ENCODE measurements around the gene SIT1. TPM values are rescaled to one million over a fixed set of nuclear protein-coding genes. Genes with fewer than 3 reads are reported as not detected.

SIT1 gene, protein sequence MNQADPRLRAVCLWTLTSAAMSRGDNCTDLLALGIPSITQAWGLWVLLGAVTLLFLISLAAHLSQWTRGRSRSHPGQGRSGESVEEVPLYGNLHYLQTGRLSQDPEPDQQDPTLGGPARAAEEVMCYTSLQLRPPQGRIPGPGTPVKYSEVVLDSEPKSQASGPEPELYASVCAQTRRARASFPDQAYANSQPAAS
- total RNA-seq, result under 1 TPM; 0.24 to 0.56 TPM
- long read RNA-seq, donor 1, result 0 reads
- long read RNA-seq, donor 2, result 0 reads

DNA sequence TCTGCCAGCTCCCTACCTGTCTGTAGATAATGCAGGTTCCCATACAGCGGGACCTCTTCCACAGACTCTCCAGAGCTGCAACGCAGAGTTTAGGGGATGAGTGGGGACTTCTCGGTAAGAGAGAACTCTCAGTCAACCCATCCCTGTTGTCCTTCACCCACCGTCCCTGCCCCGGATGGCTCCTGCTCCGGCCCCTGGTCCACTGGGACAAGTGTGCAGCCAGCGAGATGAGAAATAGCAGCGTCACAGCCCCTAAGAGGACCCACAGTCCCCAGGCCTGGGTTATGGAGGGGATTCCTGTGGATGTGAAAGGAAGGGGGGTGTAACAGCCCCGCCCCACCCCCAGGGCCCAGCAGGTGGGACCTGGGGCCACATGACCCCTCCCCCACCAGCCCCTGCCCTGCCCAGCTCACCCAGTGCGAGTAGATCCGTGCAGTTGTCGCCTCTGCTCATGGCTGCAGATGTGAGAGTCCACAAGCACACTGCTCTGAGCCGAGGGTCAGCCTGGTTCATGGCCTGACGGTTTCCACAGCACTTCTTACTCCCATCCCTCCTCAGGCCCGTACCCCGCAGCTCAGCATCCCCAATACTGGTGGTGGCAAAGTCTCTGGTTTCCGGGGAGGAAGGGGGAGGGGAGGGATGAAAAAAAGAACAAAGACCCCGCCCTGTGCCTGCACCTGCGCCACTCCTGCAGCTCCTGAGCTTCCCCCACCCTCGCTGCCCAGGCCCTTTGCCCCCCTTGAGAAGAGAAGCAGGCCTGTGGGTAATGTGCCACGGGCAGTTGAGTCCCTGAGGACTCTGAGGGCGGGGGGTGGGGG is at the start of gene SIT1:
Gene SIT1, minus strand, starts transcription at position 591 of the 818 bp plus-strand sequence. Its CDS starts 78 bp downstream, at position 513.
- no peak for DNase-seq (ENCODE audit: low spot score)
- intact Hi-C loops (cut with DNase I), result no loop called here

- intact Hi-C loops (cut with DNase I), result no loop called here
- peak; percentile 58 for DNase-seq (ENCODE audit: low spot score)
These were observed 49.3 kb upstream of the SIT1 start for GRCh38 chr9:35700031-35700430.

GRCh38 chr9:35698231-35698630 is 47.5 kb upstream of the SIT1 start:
- intact Hi-C loops (cut with DNase I), result loop anchor here in 1 of 2 donors (5.0 kb wide), 1 partner anchor 49 kb away; the partner anchor contains the start of genes GBA2 and RGP1
- DNase-seq (ENCODE audit: low spot score), result peak; percentile 35

- intact Hi-C loops (cut with DNase I), result loop anchor here in 1 of 2 donors (5.0 kb wide), 1 partner anchor 50 kb away; the partner anchor contains the start of genes GBA2 and RGP1
- DNase-seq (ENCODE audit: low spot score), result peak; percentile 53
These were observed 46.8 kb upstream of the SIT1 start for GRCh38 chr9:35697486-35697885.

GRCh38 chr9:35696520-35697215 is 45.9 kb upstream of the SIT1 start:
- peak; percentile 80 for DNase-seq (ENCODE audit: low spot score)
- intact Hi-C loops (cut with DNase I), result loop anchor here in 1 of 2 donors (5.0 kb wide), 1 partner anchor 51 kb away; the partner anchor contains the start of genes GBA2 and RGP1

DNA sequence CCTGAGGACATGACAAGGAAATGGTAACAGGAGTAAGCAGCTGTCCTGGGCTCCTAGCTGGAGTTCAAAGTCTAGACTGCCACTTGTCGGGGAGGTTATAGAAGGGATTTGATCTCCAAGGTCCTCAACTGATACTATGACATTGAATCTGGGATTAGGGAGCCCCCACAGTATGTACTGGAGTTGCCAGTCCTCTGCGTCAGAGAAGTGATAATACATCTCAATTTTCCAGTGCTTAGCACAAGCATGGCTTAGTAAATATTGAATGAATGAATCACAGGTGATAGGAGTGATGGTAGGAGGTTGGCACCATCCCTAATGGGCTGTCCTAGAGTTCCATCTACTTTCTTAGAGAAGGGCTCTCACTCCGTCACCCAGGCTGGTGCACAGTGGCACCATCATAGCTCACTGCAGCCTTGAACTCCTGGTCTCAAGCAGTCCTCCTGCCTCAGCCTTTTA is 45.2 kb upstream of the SIT1 start:
- peak; percentile 18 for DNase-seq (ENCODE audit: low spot score)
- intact Hi-C loops (cut with DNase I), result loop anchor here in 1 of 2 donors (2.0 to 5.0 kb wide), 2 partner anchors 33 to 51 kb away; partner anchors contain the start of genes GBA2 and RGP1

DNA sequence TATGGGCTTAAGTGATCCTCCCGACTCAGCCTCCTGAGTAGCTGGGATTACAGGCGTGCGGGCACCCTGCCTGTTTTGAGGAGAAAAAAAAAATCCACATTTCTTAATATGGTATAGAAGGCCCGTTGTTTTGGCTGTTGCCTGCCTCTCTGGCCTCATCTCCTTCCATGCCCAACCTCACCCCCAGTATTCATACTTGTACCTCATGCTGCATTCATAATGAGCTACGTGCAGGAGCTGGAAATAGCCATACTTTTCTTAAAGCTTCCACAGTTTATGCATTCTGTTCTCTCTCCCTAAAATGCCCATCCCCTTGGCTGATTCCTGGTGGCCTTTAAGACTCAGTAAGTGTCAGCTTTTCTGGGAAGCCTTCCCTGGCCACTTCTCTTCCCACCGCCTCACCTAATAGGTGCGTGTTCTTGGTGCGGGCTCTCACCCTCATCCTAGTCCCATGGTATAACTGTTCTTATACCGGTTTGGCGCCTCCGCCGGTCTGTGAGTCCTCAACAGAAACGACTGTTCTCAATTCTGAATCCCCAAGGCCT is 41.1 kb upstream of the SIT1 start:
- intact Hi-C loops (cut with DNase I), result loop anchor here in 1 of 2 donors (2.0 kb wide), 1 partner anchor 31 kb away; no protein-coding TSS in a partner anchor
- DNase-seq (ENCODE audit: low spot score), result peak; percentile 68

GRCh38 chr9:35691334-35691650 is 40.6 kb upstream of the SIT1 start:
- no peak for DNase-seq (ENCODE audit: low spot score)
- intact Hi-C loops (cut with DNase I), result loop anchor here in 1 of 2 donors (2.0 kb wide), 1 partner anchor 30 kb away; no protein-coding TSS in a partner anchor

DNA sequence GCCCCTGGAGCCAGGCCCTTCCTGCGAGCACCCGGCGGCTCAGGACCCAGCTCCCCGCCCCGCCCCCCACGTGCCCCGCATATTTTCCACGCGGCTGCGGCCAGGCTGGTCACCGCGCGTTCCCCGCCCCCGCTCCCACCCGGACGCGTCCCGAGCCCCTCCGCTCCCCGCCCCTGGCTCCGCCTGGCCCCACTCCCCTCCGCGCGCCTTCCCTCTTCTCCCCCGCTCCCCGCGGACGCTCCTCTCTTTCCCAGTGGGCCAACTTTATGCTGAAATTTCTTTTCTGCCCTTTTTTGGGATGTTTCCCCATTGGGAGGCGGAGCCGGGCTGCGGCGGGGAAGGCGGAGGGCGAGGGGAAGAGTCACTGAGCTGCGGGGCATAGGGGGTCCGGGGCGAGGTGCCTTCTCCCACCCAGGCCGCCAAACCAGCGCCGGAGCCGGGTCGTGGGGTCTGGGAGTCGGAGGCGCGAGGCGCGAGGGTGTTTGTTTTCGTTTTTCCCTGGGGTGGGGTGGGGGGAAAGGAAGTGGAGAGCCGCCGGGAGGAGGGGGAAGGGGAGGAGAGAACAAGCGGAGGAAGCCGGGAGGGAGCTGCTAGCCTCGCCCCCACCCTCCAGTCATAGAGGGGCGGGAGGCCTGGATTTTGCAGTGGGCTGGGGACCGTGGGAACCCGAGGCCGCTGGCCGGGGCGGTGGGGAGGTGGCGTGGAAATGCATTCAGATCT is 40.0 kb upstream of the SIT1 start:
- DNase-seq (ENCODE audit: low spot score), result peak; percentile 94
- intact Hi-C loops (cut with DNase I), result loop anchor here in 1 of 2 donors (2.0 kb wide), 1 partner anchor 30 kb away; no protein-coding TSS in a partner anchor

DNA sequence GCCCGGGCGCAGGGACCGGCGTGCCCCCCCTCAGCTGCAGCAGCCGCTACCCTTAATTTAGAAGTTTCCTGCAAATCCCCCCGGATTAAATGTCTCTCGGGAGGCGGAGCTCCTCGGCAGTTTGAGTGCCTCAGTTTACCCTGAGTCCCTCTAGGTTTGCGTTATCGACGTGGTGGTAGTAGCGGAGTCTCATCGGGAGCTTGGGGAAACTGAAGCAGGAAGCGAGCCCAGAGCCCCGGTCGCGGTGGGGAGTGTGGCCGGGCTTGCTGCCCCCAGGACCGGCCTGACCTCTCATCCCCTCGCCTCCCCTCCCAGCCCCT is 39.5 kb upstream of the SIT1 start:
- DNase-seq (ENCODE audit: low spot score), result no peak
- intact Hi-C loops (cut with DNase I), result loop anchor here in 1 of 2 donors (2.0 kb wide), 1 partner anchor 29 kb away; no protein-coding TSS in a partner anchor

DNA sequence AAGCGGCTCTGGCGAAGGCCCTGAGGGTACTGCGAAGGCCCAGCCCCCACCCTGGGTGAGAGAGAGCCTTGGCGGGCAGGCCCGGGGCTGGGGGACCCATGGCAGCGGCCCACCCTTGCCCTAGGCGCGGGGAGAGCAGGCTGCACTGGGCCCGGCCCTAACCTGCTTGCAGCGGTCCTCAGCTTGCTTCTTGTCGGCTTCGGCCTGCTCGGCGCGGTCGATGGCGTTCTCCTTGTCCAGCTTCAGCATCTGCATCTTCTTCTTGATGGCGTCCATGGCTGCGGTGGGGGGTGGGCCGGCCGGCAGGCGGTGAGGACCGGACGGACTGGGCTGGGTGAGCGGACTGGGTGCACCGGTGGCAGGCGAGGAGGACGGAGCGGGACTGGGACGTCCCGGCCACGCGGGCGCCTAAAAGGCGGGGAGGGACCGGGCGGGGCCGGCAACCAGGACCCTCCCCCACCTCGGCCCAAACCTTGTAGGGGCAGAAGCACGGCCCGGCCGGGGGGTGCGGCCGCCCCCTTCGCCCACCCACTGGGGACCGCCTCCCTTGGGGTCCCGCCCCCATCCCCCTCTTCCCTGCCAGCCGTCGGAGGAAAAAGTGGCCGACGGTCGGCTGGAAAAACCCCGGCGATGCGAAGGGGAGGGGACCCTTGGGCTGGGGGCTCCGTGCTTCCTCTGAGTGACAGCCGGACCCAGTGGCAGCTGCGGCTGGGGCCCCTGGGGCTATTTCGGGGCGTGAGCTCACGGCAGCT is 39.0 kb upstream of the SIT1 start, which contains the start of gene TPM2:
Gene TPM2, minus strand, starts transcription at position 384 of the 752 bp plus-strand sequence. Its CDS starts 108 bp downstream, at position 276.
- intact Hi-C loops (cut with DNase I), result loop anchor here in 1 of 2 donors (2.0 kb wide), 1 partner anchor 29 kb away; no protein-coding TSS in a partner anchor
- DNase-seq (ENCODE audit: low spot score), result peak; percentile 92

DNA sequence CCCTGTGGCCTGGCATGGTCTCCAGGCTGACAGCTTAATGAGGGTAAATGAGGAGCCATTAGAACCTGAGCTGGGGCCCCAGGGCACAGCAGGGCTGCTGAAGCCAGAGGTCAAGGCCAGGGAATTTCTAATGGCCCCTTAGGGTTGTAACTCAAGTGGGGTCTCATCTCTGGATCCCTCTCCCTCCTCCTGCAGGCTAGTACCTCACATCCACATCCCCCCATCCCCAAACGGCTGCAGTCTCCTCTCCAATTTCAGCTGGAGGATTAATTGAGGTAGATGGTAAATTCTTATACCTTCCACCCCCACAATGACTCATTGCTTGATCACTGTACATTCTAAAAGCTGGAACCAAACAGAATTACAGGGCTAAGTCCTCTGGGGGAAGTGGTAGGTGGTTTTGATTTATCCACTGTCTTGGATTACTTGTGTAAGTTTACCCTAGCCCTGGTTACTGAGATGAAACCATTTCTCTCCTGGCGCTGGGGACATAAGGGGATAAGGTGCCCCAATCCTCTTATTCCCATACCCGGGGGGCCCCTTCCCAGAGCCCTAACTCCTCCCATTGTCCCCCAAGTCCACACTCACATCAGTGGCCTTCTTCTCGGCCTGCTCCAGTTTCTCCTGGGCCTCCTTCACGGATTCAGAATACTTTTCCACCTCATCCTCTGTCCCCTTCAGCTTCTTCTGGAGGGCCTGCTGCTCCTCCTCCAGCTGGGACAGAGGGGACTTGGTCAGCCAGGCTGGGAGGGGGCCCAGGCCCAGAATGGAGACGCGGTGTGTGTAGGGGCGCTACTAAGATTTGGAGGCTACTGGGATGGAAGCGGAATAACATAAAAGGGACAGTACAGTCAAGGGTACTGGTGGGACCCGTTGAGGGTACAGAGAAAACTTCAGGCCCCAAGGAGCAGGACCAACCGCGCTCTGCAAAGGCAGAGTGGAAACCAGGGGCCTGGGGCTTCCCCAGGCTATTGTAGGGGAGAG is 38.1 kb upstream of the SIT1 start:
- peak; percentile 73 for DNase-seq (ENCODE audit: low spot score)
- intact Hi-C loops (cut with DNase I), result no loop called here

DNA sequence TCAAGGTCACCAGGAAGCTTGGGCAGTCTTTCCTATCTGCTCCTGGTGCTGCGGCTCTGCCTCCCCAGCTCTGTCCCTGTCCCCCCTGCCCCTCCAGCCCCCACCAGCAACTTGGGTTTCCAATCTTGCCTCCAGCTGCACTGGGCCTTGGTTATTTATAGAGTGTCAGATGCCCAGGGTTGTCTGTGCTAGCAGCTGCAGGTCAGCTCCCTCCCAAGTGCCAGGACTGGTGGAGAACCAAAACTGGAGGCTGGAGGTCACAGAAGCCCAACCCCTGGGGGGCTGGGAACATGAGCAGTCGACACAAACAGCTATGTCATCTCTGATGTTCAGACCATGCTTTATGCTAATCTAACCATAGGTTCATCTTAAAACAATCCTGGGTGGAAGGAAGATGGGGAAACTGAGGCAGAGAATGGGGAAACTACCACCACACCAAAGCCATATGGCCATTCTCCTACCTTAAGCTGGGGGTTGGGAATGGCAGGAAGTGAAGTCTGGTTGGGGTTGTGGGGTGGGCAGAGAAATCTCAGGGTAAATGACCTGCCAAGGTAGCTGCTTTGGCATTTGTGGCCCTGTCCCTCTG is 37.3 kb upstream of the SIT1 start:
- intact Hi-C loops (cut with DNase I), result no loop called here

GRCh38 chr9:35687306-35687705 is 36.6 kb upstream of the SIT1 start:
- intact Hi-C loops (cut with DNase I), result no loop called here
- peak; percentile 18 for DNase-seq (ENCODE audit: low spot score)

More for the DNA sequence above, 37.3 kb upstream of the SIT1 start:
- peak; percentile 57 for DNase-seq (ENCODE audit: low spot score)

GRCh38 chr9:35686222-35687203 is 35.8 kb upstream of the SIT1 start:
- intact Hi-C loops (cut with DNase I), result no loop called here
- peak; percentile 41 for DNase-seq (ENCODE audit: low spot score)
